OCI-LY1 (cell line): ENCODE data around the gene ZIC2.

ENCODE experiments used
- H2AFZ ChIP-seq: fragments of 200-600 bp; sonication (generic), shearing (Covaris generic); 2 replicates; pipeline ENCODE4 v1.6.0; 2014; ENCODE audit warnings: antibody characterized with exemption, mild to moderate bottlenecking, low read length
- H3F3A ChIP-seq: fragments of 200-600 bp; sonication (generic), shearing (Covaris generic); 2 replicates; pipeline ENCODE4 v1.6.0; 2014; ENCODE audit warnings: mild to moderate bottlenecking, antibody characterized with exemption, low read length, moderate library complexity; ENCODE audit not compliant: insufficient read depth
- H3K27ac ChIP-seq: fragments of 200-600 bp; sonication (generic); 2 replicates; pipeline ENCODE4 v1.5.1; 2014; ENCODE audit warnings: low read length, mixed run types, mild to moderate bottlenecking, low read depth; ENCODE audit not compliant: poor library complexity, severe bottlenecking
- H3K27me3 ChIP-seq: fragments of 200-600 bp; sonication (generic); 2 replicates; pipeline ENCODE4 v1.6.0; 2014; ENCODE audit warnings: antibody characterized with exemption, mild to moderate bottlenecking, low read length, moderate library complexity; ENCODE audit not compliant: insufficient read depth
- H3K36me3 ChIP-seq: fragments of 200-600 bp; sonication (generic); 2 replicates; pipeline ENCODE4 v1.6.1; 2014; ENCODE audit warnings: mild to moderate bottlenecking, antibody characterized with exemption, low read length, moderate library complexity, mixed read lengths; ENCODE audit not compliant: insufficient read depth
- H3K4me1 ChIP-seq: fragments of 200-600 bp; sonication (generic); 2 replicates; pipeline ENCODE4 v1.5.1; 2014; ENCODE audit warnings: mild to moderate bottlenecking, low read length, moderate library complexity; ENCODE audit not compliant: insufficient read depth, severe bottlenecking
- H3K4me2 ChIP-seq: fragments of 200-600 bp; sonication (generic), shearing (Covaris generic); 2 replicates; pipeline ENCODE4 v1.6.1; 2014; ENCODE audit warnings: low read length
- H3K4me3 ChIP-seq: fragments of 200-600 bp; sonication (generic); 2 replicates; pipeline ENCODE4 v1.5.1; 2014; ENCODE audit warnings: low read length, low read depth, mild to moderate bottlenecking, mixed read lengths; ENCODE audit not compliant: poor library complexity, severe bottlenecking
- H3K79me2 ChIP-seq: fragments of 200-600 bp; shearing (Covaris generic); 2 replicates; pipeline ENCODE4 v1.6.1; 2016; ENCODE audit warnings: mixed run types, low read length, mixed read lengths; ENCODE audit not compliant: insufficient read depth
- H3K9ac ChIP-seq: fragments of 200-600 bp; sonication (generic), shearing (Covaris generic); 2 replicates; pipeline ENCODE4 v1.6.1; 2014; ENCODE audit warnings: mild to moderate bottlenecking, low read length, mixed read lengths
- H3K9me2 ChIP-seq: fragments of 200-600 bp; sonication (generic), shearing (Covaris generic); 2 replicates; pipeline ENCODE4 v1.6.1; 2014; ENCODE audit warnings: low read depth, mild to moderate bottlenecking, low read length, mixed read lengths
- H3K9me3 ChIP-seq: fragments of 200-600 bp; shearing (Covaris generic); 2 replicates; pipeline ENCODE4 v1.6.1; 2014; ENCODE audit warnings: low read length, mixed read lengths
- H4K20me1 ChIP-seq: fragments of 200-600 bp; sonication (generic), shearing (Covaris generic); 2 replicates; pipeline ENCODE4 v1.6.0; 2016; ENCODE audit warnings: mild to moderate bottlenecking, low read length; ENCODE audit not compliant: insufficient read depth
- EZH2 ChIP-seq: fragments of 200-600 bp; sonication (generic), shearing (Covaris generic); IDR thresholded peaks from 2 replicates; pipeline ENCODE4 v1.8.0; 2017; ENCODE audit warnings: borderline replicate concordance, mixed run types, mild to moderate bottlenecking, antibody characterized with exemption, low read length, moderate library complexity, mixed read lengths
- TF ChIP-seq, protein P1 (sequence below): fragments of 200-600 bp; sonication (generic), shearing (Covaris generic); IDR thresholded peaks from 2 replicates; pipeline ENCODE4 v1.5.1; 2017; ENCODE audit warnings: mild to moderate bottlenecking, antibody characterized with exemption, low read length, moderate library complexity, mixed read lengths

The ZIC2 gene

DNA sequence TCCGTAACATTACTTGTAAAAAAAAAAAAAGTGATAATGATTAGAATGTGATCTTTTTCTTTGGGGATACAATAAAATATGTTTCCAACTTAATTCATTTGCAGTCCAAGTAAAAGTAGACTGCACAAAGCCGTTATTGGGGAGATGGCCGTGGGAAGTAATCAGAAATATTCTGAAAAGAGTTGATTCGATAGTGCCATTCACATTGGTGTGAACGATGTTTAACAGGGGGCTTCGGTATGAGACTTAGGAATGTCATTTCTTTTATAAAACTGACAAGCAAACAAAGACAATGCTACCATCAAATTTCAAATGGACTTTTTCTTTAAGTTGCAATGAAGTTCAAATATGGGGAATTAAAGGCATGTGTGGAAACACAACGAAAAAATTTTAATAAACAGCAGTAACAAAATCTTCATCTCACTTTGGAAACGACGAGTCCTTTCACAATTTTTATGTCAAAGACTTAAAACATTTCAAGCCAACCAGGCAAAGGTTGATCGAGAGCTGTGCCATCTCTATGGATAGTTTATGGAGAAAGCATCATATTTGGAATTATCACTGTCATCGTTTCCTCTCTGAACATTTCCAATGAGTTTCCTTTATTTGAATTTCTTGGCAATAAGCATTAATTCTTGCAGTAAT lies 8.3 kb upstream of the ZIC2 start:
- no peak overlapping the region for H3K4me3 ChIP-seq

DNA sequence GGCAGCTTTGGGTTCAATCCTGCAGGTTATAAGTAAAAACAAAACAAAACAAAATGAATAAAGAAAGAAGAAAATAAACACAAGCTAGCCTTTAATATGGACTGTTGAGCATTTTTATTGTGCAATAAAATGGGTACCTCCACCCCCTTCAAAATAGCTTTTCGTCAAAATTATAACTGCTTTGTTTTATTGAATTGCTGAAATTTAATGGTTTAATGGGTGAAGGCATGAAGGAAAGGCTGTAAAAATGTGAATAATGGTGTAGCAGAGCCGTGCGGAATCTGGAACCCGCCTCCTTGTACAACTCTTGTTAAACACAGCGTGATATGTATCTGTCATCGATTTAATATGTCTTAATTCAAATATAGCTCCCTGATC lies 7.8 kb upstream of the ZIC2 start:
- Histone ChIP-seq H3K9ac (no peak overlapping the region), H3K36me3 (no peaks in the 10 kb centered on the region), H4K20me1 (no peaks in the 10 kb centered on the region), H3K4me3 (no peak overlapping the region), H3F3A (no peaks in the 10 kb centered on the region), H3K27me3 (0 out of 2 replicates have a peak, but pooled peaks cover 6% of the 10 kb centered on the region), H3K9me2 (no peaks in the 10 kb centered on the region), H3K27ac (no peak overlapping the region), H2AFZ (no peak overlapping the region), H3K4me1 (no peaks in the 10 kb centered on the region), H3K9me3 (0 out of 2 replicates have a peak, but pooled peaks cover 2% of the 10 kb centered on the region), H3K4me2 (no peak overlapping the region), H3K79me2 (no peaks in the 10 kb centered on the region)
- TF ChIP-seq, protein P1, sequence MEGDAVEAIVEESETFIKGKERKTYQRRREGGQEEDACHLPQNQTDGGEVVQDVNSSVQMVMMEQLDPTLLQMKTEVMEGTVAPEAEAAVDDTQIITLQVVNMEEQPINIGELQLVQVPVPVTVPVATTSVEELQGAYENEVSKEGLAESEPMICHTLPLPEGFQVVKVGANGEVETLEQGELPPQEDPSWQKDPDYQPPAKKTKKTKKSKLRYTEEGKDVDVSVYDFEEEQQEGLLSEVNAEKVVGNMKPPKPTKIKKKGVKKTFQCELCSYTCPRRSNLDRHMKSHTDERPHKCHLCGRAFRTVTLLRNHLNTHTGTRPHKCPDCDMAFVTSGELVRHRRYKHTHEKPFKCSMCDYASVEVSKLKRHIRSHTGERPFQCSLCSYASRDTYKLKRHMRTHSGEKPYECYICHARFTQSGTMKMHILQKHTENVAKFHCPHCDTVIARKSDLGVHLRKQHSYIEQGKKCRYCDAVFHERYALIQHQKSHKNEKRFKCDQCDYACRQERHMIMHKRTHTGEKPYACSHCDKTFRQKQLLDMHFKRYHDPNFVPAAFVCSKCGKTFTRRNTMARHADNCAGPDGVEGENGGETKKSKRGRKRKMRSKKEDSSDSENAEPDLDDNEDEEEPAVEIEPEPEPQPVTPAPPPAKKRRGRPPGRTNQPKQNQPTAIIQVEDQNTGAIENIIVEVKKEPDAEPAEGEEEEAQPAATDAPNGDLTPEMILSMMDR, result no peak
- no peak for TF ChIP-seq EZH2

More for the DNA sequence above, 8.3 kb upstream of the ZIC2 start:
- Histone ChIP-seq H3K4me2 (no peak overlapping the region), H2AFZ (no peak overlapping the region; the same call in 1 of the 2 replicates), H3K79me2 (no peaks in the 10 kb centered on the region), H3K9ac (no peak overlapping the region), H3K9me3 (0 out of 2 replicates have a peak, but pooled peaks cover 2% of the 10 kb centered on the region), H3K9me2 (no peaks in the 10 kb centered on the region), H3F3A (no peaks in the 10 kb centered on the region), H3K27ac (no peak overlapping the region), H3K27me3 (0 out of 2 replicates have a peak, but pooled peaks cover 1% of the 10 kb centered on the region), H4K20me1 (no peaks in the 10 kb centered on the region), H3K4me1 (no peaks in the 10 kb centered on the region), H3K36me3 (no peaks in the 10 kb centered on the region)
- TF ChIP-seq EZH2, result no peak
- TF ChIP-seq, protein P1, result no peak

DNA sequence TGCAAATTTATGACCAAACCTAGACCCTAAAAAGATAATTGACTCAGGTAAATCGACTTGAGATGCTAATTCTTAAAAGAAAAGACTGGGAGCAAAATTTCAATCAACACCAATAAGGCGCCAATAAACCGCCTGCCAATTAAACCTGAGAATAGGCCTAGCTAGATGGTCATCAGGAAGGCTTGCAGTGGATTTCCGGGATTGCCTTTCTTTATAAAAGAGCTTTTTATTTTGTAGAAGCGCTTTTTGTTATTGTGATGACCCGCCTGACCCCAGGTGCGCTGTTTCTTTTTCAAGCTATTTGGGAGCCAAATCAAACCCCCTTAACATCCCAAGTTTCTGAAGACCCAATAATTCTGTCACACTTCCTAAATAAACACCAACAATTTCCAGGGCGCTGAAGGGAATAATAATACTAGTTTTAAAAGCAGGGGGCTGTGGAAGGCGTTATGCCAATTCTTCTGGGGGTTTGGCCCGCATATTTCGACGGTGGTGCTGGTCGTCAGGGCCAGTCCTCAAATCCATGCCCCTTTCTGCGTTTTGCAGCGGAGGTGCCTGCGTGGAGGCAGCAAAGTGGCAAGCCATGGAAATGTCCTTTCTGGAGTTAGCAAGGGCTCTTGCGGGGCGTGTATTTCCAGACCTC lies 7.2 kb upstream of the ZIC2 start:
- Histone ChIP-seq H3K27me3 (0 out of 2 replicates have a peak, but pooled peaks cover 6% of the 10 kb centered on the region), H3K9me3 (no peaks in the 10 kb centered on the region), H3K27ac (no peak overlapping the region), H3K4me3 (no peak overlapping the region), H4K20me1 (no peaks in the 10 kb centered on the region), H3K4me1 (no peaks in the 10 kb centered on the region), H3K9me2 (no peaks in the 10 kb centered on the region), H2AFZ (no peak overlapping the region), H3K36me3 (no peaks in the 10 kb centered on the region), H3K79me2 (no peaks in the 10 kb centered on the region), H3F3A (no peaks in the 10 kb centered on the region), H3K4me2 (no peak overlapping the region), H3K9ac (no peak overlapping the region)
- TF ChIP-seq, protein P1, result no peak
- TF ChIP-seq EZH2, result no peak
